ENCODE data around the gene CYP4F8. TPM values are rescaled to one million over a fixed set of nuclear protein-coding genes. Genes with fewer than 3 reads are reported as not detected.

The CYP4F8 gene
- total RNA-seq, 1 experiment from 2014 or later = not detected

DNA sequence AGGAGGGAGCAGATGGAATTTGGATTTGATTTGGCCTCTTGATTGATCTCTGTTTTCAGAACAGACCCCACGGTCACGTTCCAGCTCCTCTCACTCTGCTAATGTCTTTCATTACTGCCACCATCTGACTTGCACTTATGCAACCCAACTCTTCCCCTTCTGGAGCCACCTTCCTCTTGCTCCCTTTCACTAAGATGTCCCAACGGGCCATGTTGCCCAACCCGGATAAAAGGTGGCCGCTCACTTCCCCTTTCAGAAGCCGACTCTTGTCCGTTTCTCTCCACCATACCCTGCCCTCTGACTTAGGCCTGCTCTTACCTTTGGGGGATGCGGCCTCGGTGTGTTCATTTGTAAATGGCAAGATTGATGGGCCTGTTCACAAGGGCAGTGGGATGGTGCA is 27.4 kb upstream of the CYP4F8 start:
- no peak for ATAC-seq
- Mint-ChIP-seq H3K4me3 (no peak overlapping the region), H3K9me3 (peaks cover 43% of the 10 kb centered on the region), H3K27ac (no peak overlapping the region), H3K27me3 (ENCODE audit: low read depth) (peaks cover 37% of the 10 kb centered on the region), H3K36me3 (peaks cover 21% of the 10 kb centered on the region), H3K4me1 (no peaks in the 10 kb centered on the region)
- ChIA-PET CTCF (no interaction called here), POLR2A (no interaction called here)
- TF ChIP-seq NFE2L1 (CRISPR knock-in tag; IDR thresholded peaks at IDR 0.05) (no peak), NFATC4 (CRISPR knock-in tag; IDR thresholded peaks at IDR 0.05) (no peak), ESRRA (CRISPR knock-in tag; IDR thresholded peaks at IDR 0.05; ENCODE audit: borderline replicate concordance) (no peak), TCF7 (CRISPR knock-in tag; IDR thresholded peaks at IDR 0.05; ENCODE audit: low read depth) (no peak), KAT7 (CRISPR knock-in tag; IDR thresholded peaks at IDR 0.05; ENCODE audit: borderline replicate concordance) (no peak), TEAD1 (CRISPR knock-in tag; IDR thresholded peaks at IDR 0.05) (no peak), TP53 (CRISPR knock-in tag; IDR thresholded peaks at IDR 0.05) (no peak)
- TF ChIP-seq, protein P1, sequence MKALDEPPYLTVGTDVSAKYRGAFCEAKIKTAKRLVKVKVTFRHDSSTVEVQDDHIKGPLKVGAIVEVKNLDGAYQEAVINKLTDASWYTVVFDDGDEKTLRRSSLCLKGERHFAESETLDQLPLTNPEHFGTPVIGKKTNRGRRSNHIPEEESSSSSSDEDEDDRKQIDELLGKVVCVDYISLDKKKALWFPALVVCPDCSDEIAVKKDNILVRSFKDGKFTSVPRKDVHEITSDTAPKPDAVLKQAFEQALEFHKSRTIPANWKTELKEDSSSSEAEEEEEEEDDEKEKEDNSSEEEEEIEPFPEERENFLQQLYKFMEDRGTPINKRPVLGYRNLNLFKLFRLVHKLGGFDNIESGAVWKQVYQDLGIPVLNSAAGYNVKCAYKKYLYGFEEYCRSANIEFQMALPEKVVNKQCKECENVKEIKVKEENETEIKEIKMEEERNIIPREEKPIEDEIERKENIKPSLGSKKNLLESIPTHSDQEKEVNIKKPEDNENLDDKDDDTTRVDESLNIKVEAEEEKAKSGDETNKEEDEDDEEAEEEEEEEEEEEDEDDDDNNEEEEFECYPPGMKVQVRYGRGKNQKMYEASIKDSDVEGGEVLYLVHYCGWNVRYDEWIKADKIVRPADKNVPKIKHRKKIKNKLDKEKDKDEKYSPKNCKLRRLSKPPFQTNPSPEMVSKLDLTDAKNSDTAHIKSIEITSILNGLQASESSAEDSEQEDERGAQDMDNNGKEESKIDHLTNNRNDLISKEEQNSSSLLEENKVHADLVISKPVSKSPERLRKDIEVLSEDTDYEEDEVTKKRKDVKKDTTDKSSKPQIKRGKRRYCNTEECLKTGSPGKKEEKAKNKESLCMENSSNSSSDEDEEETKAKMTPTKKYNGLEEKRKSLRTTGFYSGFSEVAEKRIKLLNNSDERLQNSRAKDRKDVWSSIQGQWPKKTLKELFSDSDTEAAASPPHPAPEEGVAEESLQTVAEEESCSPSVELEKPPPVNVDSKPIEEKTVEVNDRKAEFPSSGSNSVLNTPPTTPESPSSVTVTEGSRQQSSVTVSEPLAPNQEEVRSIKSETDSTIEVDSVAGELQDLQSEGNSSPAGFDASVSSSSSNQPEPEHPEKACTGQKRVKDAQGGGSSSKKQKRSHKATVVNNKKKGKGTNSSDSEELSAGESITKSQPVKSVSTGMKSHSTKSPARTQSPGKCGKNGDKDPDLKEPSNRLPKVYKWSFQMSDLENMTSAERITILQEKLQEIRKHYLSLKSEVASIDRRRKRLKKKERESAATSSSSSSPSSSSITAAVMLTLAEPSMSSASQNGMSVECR (CRISPR knock-in tag; IDR thresholded peaks at IDR 0.05; ENCODE audit: borderline replicate concordance) = no peak
- TF ChIP-seq, protein P2, sequence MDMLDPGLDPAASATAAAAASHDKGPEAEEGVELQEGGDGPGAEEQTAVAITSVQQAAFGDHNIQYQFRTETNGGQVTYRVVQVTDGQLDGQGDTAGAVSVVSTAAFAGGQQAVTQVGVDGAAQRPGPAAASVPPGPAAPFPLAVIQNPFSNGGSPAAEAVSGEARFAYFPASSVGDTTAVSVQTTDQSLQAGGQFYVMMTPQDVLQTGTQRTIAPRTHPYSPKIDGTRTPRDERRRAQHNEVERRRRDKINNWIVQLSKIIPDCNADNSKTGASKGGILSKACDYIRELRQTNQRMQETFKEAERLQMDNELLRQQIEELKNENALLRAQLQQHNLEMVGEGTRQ (CRISPR knock-in tag; IDR thresholded peaks at IDR 0.05) = no peak
- no peak for DNase-seq (ENCODE audit: low spot score)

DNA sequence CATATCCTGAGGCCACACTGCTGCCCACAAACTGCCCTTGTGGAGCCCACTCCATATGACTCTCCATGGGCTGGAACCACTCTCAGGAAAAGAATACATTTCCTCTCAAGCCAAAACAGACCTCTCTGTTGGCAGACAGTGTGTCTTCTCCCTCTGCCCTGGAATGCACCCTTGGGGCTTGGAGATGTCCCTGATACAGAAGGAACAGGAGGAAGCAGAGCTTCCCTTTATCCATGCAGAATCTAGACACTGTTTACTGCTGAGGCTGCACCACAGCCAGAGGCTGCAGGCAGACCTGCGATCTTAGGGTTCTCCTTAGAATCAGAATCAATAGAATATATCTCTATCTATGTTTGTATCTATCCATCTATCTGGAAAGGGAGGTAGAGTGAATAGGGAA is 26.8 kb upstream of the CYP4F8 start:
- ChIA-PET POLR2A (no interaction called here), CTCF (no interaction called here)
- ATAC-seq = no peak
- Mint-ChIP-seq H3K27me3 (ENCODE audit: low read depth) (peaks cover 34% of the 10 kb centered on the region), H3K9me3 (peaks cover 49% of the 10 kb centered on the region), H3K4me3 (no peak overlapping the region), H3K4me1 (no peaks in the 10 kb centered on the region), H3K27ac (no peak overlapping the region), H3K36me3 (peaks cover 21% of the 10 kb centered on the region)
- no peak for DNase-seq (ENCODE audit: low spot score)
- no peak for TF ChIP-seq EMX1 (CRISPR knock-in tag; IDR thresholded peaks at IDR 0.05)

DNA sequence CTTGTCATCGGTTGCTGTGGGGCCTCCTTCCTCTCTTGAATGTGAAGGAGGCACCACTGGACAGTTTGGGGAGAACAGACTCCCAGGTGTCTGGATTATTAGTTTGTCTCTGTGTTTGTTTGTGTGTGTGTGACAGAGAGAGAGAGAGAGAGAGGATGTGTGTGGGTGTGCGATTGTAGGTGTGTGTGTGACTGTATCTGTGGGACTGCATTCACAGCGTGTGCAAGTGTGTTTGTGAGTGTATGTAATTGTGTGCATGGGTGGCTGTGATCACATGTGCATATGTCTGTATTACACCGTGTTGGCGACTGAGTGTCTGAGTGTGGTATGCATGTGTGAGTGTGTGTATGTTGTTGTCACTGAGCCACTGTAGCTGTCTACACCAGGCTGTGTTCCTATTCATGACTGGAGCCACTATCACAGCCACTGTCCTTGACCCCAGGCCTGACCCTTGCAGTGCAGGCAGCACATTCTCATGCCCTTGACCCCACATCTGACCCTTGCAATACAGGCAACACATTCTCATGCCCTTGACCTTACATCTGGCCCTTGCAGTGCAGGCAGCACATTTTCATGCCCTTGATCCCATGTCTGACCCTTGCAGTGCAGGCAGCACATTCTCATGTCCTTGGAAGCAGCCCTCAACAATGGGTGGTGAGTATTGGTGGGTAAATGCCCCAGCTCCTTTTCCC is 25.1 kb upstream of the CYP4F8 start:
- Mint-ChIP-seq H3K9me3 (peaks cover 64% of the 10 kb centered on the region), H3K4me3 (no peak overlapping the region), H3K27me3 (ENCODE audit: low read depth) (peaks cover 27% of the 10 kb centered on the region), H3K27ac (no peak overlapping the region), H3K36me3 (peaks cover 33% of the 10 kb centered on the region), H3K4me1 (no peaks in the 10 kb centered on the region)
- ChIA-PET CTCF (no interaction called here), POLR2A (no interaction called here)
- no peak for DNase-seq (ENCODE audit: low spot score)
- no peak for ATAC-seq
- no peak for TF ChIP-seq RELA (CRISPR knock-in tag; IDR thresholded peaks at IDR 0.05; ENCODE audit: borderline replicate concordance)
- TF ChIP-seq, protein P3, sequence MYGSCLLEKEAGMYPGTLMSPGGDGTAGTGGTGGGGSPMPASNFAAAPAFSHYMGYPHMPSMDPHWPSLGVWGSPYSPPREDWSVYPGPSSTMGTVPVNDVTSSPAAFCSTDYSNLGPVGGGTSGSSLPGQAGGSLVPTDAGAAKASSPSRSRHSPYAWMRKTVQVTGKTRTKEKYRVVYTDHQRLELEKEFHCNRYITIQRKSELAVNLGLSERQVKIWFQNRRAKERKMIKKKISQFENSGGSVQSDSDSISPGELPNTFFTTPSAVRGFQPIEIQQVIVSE (CRISPR knock-in tag; IDR thresholded peaks at IDR 0.05; ENCODE audit: borderline replicate concordance) = no peak
- no peak for TF ChIP-seq NR3C1 (CRISPR knock-in tag; conservative IDR thresholded peaks at IDR 0.05; ENCODE audit: low read depth)
- TF ChIP-seq RORB (CRISPR knock-in tag; IDR thresholded peaks at IDR 0.05) = no peak
- TF ChIP-seq, protein P4, sequence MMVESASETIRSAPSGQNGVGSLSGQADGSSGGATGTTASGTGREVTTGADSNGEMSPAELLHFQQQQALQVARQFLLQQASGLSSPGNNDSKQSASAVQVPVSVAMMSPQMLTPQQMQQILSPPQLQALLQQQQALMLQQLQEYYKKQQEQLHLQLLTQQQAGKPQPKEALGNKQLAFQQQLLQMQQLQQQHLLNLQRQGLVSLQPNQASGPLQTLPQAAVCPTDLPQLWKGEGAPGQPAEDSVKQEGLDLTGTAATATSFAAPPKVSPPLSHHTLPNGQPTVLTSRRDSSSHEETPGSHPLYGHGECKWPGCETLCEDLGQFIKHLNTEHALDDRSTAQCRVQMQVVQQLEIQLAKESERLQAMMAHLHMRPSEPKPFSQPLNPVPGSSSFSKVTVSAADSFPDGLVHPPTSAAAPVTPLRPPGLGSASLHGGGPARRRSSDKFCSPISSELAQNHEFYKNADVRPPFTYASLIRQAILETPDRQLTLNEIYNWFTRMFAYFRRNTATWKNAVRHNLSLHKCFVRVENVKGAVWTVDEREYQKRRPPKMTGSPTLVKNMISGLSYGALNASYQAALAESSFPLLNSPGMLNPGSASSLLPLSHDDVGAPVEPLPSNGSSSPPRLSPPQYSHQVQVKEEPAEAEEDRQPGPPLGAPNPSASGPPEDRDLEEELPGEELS (CRISPR knock-in tag; IDR thresholded peaks at IDR 0.05) = no peak
- TF ChIP-seq HMGA2 (CRISPR knock-in tag; IDR thresholded peaks at IDR 0.05) = no peak
- TF ChIP-seq CREB1 (CRISPR knock-in tag; IDR thresholded peaks at IDR 0.05) = no peak
- TF ChIP-seq, protein P5, sequence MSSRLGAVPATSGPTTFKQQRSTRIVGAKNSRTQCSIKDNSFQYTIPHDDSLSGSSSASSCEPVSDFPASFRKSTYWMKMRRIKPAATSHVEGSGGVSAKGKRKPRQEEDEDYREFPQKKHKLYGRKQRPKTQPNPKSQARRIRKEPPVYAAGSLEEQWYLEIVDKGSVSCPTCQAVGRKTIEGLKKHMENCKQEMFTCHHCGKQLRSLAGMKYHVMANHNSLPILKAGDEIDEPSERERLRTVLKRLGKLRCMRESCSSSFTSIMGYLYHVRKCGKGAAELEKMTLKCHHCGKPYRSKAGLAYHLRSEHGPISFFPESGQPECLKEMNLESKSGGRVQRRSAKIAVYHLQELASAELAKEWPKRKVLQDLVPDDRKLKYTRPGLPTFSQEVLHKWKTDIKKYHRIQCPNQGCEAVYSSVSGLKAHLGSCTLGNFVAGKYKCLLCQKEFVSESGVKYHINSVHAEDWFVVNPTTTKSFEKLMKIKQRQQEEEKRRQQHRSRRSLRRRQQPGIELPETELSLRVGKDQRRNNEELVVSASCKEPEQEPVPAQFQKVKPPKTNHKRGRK (CRISPR knock-in tag; IDR thresholded peaks at IDR 0.05; ENCODE audit: borderline replicate concordance) = no peak
- no peak for TF ChIP-seq TEAD1 (CRISPR knock-in tag; IDR thresholded peaks at IDR 0.05)
- TF ChIP-seq, protein P6, sequence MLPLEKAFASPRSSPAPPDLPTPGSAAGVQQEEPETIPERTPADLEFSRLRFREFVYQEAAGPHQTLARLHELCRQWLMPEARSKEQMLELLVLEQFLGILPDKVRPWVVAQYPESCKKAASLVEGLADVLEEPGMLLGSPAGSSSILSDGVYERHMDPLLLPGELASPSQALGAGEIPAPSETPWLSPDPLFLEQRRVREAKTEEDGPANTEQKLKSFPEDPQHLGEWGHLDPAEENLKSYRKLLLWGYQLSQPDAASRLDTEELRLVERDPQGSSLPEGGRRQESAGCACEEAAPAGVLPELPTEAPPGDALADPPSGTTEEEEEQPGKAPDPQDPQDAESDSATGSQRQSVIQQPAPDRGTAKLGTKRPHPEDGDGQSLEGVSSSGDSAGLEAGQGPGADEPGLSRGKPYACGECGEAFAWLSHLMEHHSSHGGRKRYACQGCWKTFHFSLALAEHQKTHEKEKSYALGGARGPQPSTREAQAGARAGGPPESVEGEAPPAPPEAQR (CRISPR knock-in tag; IDR thresholded peaks at IDR 0.05) = no peak
- no peak for TF ChIP-seq ZNF138 (CRISPR knock-in tag; conservative IDR thresholded peaks at IDR 0.05)
- no peak for TF ChIP-seq NR2C2 (CRISPR knock-in tag; IDR thresholded peaks at IDR 0.05)
- no peak for TF ChIP-seq NFYB (CRISPR knock-in tag; conservative IDR thresholded peaks at IDR 0.05; ENCODE audit: low read depth)

All from WTC11 (cell line).